Mucosa of descending colon (tissue), 3 donors: ENCODE results near the gene WDR35. TPM values are rescaled to one million over a fixed set of nuclear protein-coding genes. Genes with fewer than 3 reads are reported as not detected.

Experiments used
- ATAC-seq: fragments of 200-7000 bp; cut with Tn5 transposase; one replicate; pipeline ENCODE4 v1.9.1; 2020; ENCODE audit warnings: mild to moderate bottlenecking, moderate library complexity
- DNase-seq, 3 donors: peaks; one replicate each; pipeline ENCODE4 v3.0.0-alpha.2; 2020
- H3K36me3 ChIP-seq: fragments of 200-600 bp; one replicate; pipeline ENCODE4 v1.8.0; 2021; ENCODE audit warnings: low read depth, mild to moderate bottlenecking
- H3K4me1 ChIP-seq: fragments of 200-600 bp; one replicate; pipeline ENCODE4 v1.8.0; 2021; ENCODE audit warnings: low read depth, mild to moderate bottlenecking
- H3K4me3 ChIP-seq: fragments of 200-600 bp; one replicate; pipeline ENCODE4 v1.8.0; 2021; ENCODE audit warnings: mild to moderate bottlenecking
- H3K9me3 ChIP-seq: fragments of 200-600 bp; one replicate; pipeline ENCODE4 v1.8.0; 2021; ENCODE audit warnings: mild to moderate bottlenecking
- CTCF ChIP-seq: fragments of 200-600 bp; IDR thresholded peaks from one replicate; pipeline ENCODE4 v1.8.0; 2022; ENCODE audit warnings: antibody characterized with exemption, mild to moderate bottlenecking
- intact Hi-C, 2 donors: fragments of 100-400 bp; cut with DNase I in 1 of 2; cut with micrococcal nuclease in 1 of 2; formaldehyde crosslinking; loops; one replicate each; pipeline versions ENCODE4 v1.11.0 to v1.11.1; 2022; cut with DNase I, micrococcal nuclease
- total RNA-seq, 3 donors: library from RNA; stranded (reverse); fragmentation: NEBNext Ultra II Directional in 2 of 3; extraction: Animal tissue kit (Norgen Biotek cat#: 25700) in 2 of 3; gene quantifications; one replicate each; pipeline versions ENCODE4 v1.2.1 to v1.2.4, GENCODE V29; 2021 to 2023
- donor health status: DM: no; HTN: no; CAD: no; lungs with moderate emphysema.
- donor health status: DM: no; HTN: no; CAD: no.
- donor health status: DM: no; HTN: yes; CAD: no.

The WDR35 gene
- total RNA-seq, 3 donors from 2014 or later = 1.9 to 8.8 (median 2.7) TPM

- H3K9me3 ChIP-seq = no peaks in the 10 kb centered on the region
- peaks cover 7% of the 10 kb centered on the region for H3K4me1 ChIP-seq
- H3K4me3 ChIP-seq = no peak overlapping the region
- intact Hi-C loops = loop anchor here (5.0 to 10.0 kb wide), 4 partner anchors 511 to 1469 kb away; no protein-coding TSS in a partner anchor
- DNase-seq (peak; percentile 70 to 78 (median 77)), ATAC-seq (peak; percentile 88)
- no peaks in the 10 kb centered on the region for H3K36me3 ChIP-seq
- TF ChIP-seq CTCF = peak; percentile 85
Observed at GRCh38 chr2:19863303-19864041, 126.4 kb downstream of the WDR35 start.

GRCh38 chr2:19861813-19862212 is 128.1 kb downstream of the WDR35 start:
- no peaks in the 10 kb centered on the region for H3K36me3 ChIP-seq
- H3K9me3 ChIP-seq = no peaks in the 10 kb centered on the region
- H3K4me1 ChIP-seq = peaks cover 7% of the 10 kb centered on the region
- DNase-seq (no peak), ATAC-seq (no peak)
- intact Hi-C loops = loop anchor here (5.0 to 10.0 kb wide), 4 partner anchors 510 to 1467 kb away; no protein-coding TSS in a partner anchor
- no peak overlapping the region for H3K4me3 ChIP-seq
- no peak for TF ChIP-seq CTCF

Other genes starting within 250 kb of the WDR35 start
- 10 to 100 TPM; 11.1 to 15.4 (median 14.0) TPM for gene TTC32, start 88.1 kb downstream of the WDR35 start, total RNA-seq
- under 1 TPM in 2 of 3 donors, not detected in 1; 0.70 to 0.89 TPM for gene MATN3, start 22.6 kb upstream of the WDR35 start, total RNA-seq
- 100 to 1,000 TPM; 160 to 210 (median 181) TPM for gene LAPTM4A, start 61.5 kb upstream of the WDR35 start, total RNA-seq
- gene SDC1, start 235.0 kb upstream of the WDR35 start, total RNA-seq = 100 to 1,000 TPM in 2 of 3 donors, 10 to 100 TPM in 1; 65.3 to 170 (median 162) TPM